ENCODE data around the gene ELF1.

DNA sequence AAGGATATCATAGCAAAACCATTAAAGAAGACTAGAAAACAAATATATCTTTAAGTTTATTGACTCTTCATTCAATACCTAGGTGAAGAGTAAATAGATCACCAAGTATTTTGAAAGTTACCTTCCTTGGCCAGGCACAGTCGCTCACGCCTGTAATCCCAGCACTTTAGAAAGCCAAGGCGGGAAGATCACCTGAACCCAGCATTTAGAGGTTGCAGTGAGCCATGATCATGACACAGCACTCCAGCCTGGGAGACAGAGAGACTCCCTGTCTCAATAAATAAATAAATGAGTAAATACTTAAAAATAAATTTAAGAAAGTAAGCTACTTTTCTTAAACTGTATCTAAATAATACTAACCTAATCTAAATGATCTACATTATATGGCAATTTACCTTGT is 33.3 kb upstream of the ELF1 start:
- TF ChIP-seq CTCF (conservative IDR thresholded peaks at IDR 0.05 in 1 of 2, IDR thresholded peaks at IDR 0.05 in 1 of 2; ENCODE audit: extremely low read depth in 1 of 2, insufficient read depth in 1 of 2, low read depth in 1 of 2, low read length in 2 of 2) = no peak
- no peak for TF ChIP-seq EZH2 (IDR thresholded peaks at IDR 0.05; ENCODE audit: borderline replicate concordance, low read length)
